Measurements from ENCODE around the gene ACTL6B.

The ACTL6B gene

GRCh38 chr7:100640517-100641440 lies 15.5 kb downstream of the ACTL6B start:
- no peak for TF ChIP-seq CTCF (IDR thresholded peaks at IDR 0.05; ENCODE audit: control insufficient read depth, insufficient read depth, low read depth, low read length, missing control alignments)
- no peak overlapping the region for H3K4me3 ChIP-seq (ENCODE audit: control insufficient read depth, low read depth, low read length)

GRCh38 chr7:100639995-100640516 lies 16.2 kb downstream of the ACTL6B start:
- no peak overlapping the region for H3K4me3 ChIP-seq (ENCODE audit: control insufficient read depth, low read depth, low read length)
- no peak for TF ChIP-seq CTCF (IDR thresholded peaks at IDR 0.05; ENCODE audit: control insufficient read depth, insufficient read depth, low read depth, low read length, missing control alignments)
- no peak for DNase-seq (ENCODE audit: low read depth)

More at GRCh38 chr7:100640517-100641440, 15.5 kb downstream of the ACTL6B start:
- DNase-seq (ENCODE audit: low read depth) = no peak

DNA sequence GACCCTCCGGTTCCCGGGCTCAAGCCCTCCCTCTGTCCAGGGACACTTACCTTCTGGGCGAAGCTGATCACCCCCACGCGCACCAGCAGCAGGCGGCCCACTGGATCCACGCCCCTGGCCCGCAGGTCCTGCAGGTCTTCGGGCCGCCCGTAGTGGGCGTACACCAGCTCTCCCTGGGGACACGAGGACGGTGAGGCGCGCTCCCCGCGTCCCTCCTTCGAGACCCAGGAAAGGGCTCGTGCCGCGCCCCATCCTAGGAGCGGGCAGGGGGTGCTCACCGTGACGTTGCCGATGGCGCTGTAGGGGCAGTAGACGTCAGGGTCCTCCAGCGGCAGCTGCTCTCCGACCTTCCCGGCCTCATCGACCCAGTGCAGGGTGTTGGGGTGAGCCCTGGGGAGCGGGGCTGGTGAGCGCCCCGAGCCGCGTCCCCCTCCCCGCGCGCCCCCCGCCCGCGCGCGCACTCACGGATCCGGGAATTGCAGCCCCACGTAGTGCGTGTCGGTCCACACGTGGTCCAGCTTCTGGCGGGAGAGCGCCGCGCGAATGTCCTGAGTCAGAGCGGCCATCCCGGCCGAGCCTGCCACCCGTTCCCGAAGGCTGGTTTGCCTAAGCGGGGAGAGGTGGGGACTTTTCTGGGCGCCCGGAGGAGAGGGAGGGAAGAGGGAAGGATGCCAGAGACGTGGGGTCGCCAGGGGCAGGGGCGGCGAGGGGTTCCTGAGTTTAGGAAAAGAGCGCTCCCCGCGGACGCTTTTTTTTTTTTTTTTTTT lies 23.1 kb downstream of the ACTL6B start:
- H3K4me3 ChIP-seq (ENCODE audit: control insufficient read depth, low read depth, low read length) = peak overlapping the region; percentile 50
- no peak for DNase-seq (ENCODE audit: low read depth)
- peak; percentile 50 for TF ChIP-seq CTCF (IDR thresholded peaks at IDR 0.05; ENCODE audit: control insufficient read depth, insufficient read depth, low read depth, low read length, missing control alignments)

GRCh38 chr7:100630066-100630465 lies 26.2 kb downstream of the ACTL6B start:
- no peak overlapping the region for H3K4me3 ChIP-seq (ENCODE audit: control insufficient read depth, low read depth, low read length)
- TF ChIP-seq CTCF (IDR thresholded peaks at IDR 0.05; ENCODE audit: control insufficient read depth, insufficient read depth, low read depth, low read length, missing control alignments) = no peak
- no peak for DNase-seq (ENCODE audit: low read depth)

GRCh38 chr7:100629117-100629716 lies 27.0 kb downstream of the ACTL6B start:
- peak; percentile 42 for TF ChIP-seq CTCF (IDR thresholded peaks at IDR 0.05; ENCODE audit: control insufficient read depth, insufficient read depth, low read depth, low read length, missing control alignments)
- no peak for DNase-seq (ENCODE audit: low read depth)
- H3K4me3 ChIP-seq (ENCODE audit: control insufficient read depth, low read depth, low read length) = no peak overlapping the region

DNA sequence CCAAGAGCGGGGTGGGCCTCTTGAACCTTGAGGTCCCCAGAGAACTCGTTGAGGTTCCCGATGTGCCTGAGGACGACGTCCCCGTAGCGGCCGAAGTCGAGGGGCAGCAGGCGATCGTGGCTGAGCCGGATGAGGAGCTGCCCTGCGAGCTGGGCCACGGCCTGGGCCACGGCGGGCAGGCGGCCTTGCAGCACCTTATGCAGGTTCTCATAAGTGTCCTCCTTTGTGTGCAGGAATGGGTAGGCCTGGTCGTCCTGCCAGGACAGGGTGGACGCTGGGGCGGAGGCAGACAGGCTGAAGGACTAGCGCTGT lies 29.1 kb downstream of the ACTL6B start:
- H3K4me3 ChIP-seq (ENCODE audit: control insufficient read depth, low read depth, low read length) = no peak overlapping the region
- no peak for TF ChIP-seq CTCF (IDR thresholded peaks at IDR 0.05; ENCODE audit: control insufficient read depth, insufficient read depth, low read depth, low read length, missing control alignments)
- DNase-seq (ENCODE audit: low read depth) = no peak
